ENCODE measurements around the gene SMPD3. TPM values are rescaled to one million over a fixed set of nuclear protein-coding genes. Genes with fewer than 3 reads are reported as not detected.

The SMPD3 gene
- total and polyA plus RNA-seq, 2 experiments from 2014 or later: 0.57 to 0.83 TPM

- Histone ChIP-seq H3K27me3 (ENCODE audit: insufficient read depth) (no peaks in the 10 kb centered on the region), H3K79me2 (replicated peaks; ENCODE audit: insufficient read depth) (no peaks in the 10 kb centered on the region), H3K9me2 (ENCODE audit: insufficient read depth) (peaks cover 4% of the 10 kb centered on the region; the same call in 1 of the 2 replicates), H3K27ac (ENCODE audit: low read depth) (no peak overlapping the region), H3K4me2 (no peak overlapping the region), H3F3A (replicated peaks; ENCODE audit: low read depth) (no peaks in the 10 kb centered on the region), H4K20me1 (replicated peaks; ENCODE audit: insufficient read depth) (no peaks in the 10 kb centered on the region), H3K36me3 (ENCODE audit: insufficient read depth) (no peaks in the 10 kb centered on the region), H2AFZ (no peak overlapping the region), H3K4me3 (no peak overlapping the region), H3K4me1 (ENCODE audit: insufficient read depth) (peaks cover 19% of the 10 kb centered on the region)
- Mint-ChIP-seq H3K9me3 (no peaks in the 10 kb centered on the region), H3K27ac (0 out of 2 replicates have a peak overlapping the region, but pooled peaks have one; percentile 51), H3K27me3 (ENCODE audit: insufficient read depth, low read depth, poor library complexity) (peaks cover 7% of the 10 kb centered on the region), H3K4me3 (no peak overlapping the region), H3K36me3 (ENCODE audit: low read depth) (no peaks in the 10 kb centered on the region), H3K4me1 (peaks cover 24% of the 10 kb centered on the region)
- ATAC-seq (no peak), DNase-seq (ENCODE audit: low spot score) (no peak)
- TF ChIP-seq EZH2phosphoT487 (IDR thresholded peaks at IDR 0.05; ENCODE audit: unreplicated experiment) (no peak), STAT1 (IDR thresholded peaks at IDR 0.05; ENCODE audit: unreplicated experiment) (no peak), EZH2 (IDR thresholded peaks at IDR 0.05; ENCODE audit: low read depth, unreplicated experiment) (no peak), JUNB (IDR thresholded peaks at IDR 0.05; ENCODE audit: unreplicated experiment) (no peak), NANOG (IDR thresholded peaks at IDR 0.05; ENCODE audit: borderline replicate concordance) (no peak), CREB1 (CRISPR knock-in tag; IDR thresholded peaks at IDR 0.05; ENCODE audit: low read depth) (no peak), POLR2AphosphoS5 (IDR thresholded peaks at IDR 0.05; ENCODE audit: low read depth) (no peak), REST (IDR thresholded peaks at IDR 0.05; ENCODE audit: unreplicated experiment) (no peak), ZNF462 (CRISPR knock-in tag; IDR thresholded peaks at IDR 0.05) (no peak), ZNF331 (CRISPR knock-in tag; IDR thresholded peaks at IDR 0.05; ENCODE audit: low read depth) (no peak), CTCF (conservative IDR thresholded peaks at IDR 0.05; ENCODE audit: low read depth in 2 of 2) (no peak), ETS1 (IDR thresholded peaks at IDR 0.05) (no peak), ZNF114 (CRISPR knock-in tag; IDR thresholded peaks at IDR 0.05) (no peak)
Observed at GRCh38 chr16:68395815-68396214, 52.5 kb downstream of the SMPD3 start.
